Dedifferentiated amniotic fluid mesenchymal stem cell (primary cell): ENCODE results near the gene REPS1.
"Not testable (repeated sequence)": the region's sequence is repeated elsewhere in the genome, so short reads cannot be mapped to it uniquely, and the experiment has no call there.

Experiments
- DNase-seq: peaks from one replicate; pipeline ENCODE4 v3.0.0-alpha.2; 2016; ENCODE audit errors: extremely low spot score

Gene REPS1

GRCh38 chr6:138970856-138971425 lies 17.1 kb downstream of the REPS1 start:
- peak; percentile 43 for DNase-seq

- no peak for DNase-seq
Measured at GRCh38 chr6:138970159-138970558, 17.9 kb downstream of the REPS1 start.

- DNase-seq: no peak
Measured at GRCh38 chr6:138966870-138967269, 21.2 kb downstream of the REPS1 start.

GRCh38 chr6:138965971-138966370 lies 22.1 kb downstream of the REPS1 start:
- no peak for DNase-seq

GRCh38 chr6:138965291-138965874 lies 22.7 kb downstream of the REPS1 start:
- no peak for DNase-seq

GRCh38 chr6:138964012-138964411 lies 24.0 kb downstream of the REPS1 start:
- DNase-seq: no peak

GRCh38 chr6:138963531-138963930 lies 24.5 kb downstream of the REPS1 start:
- DNase-seq: no peak

- no peak for DNase-seq
Measured at GRCh38 chr6:138963119-138963518, 24.9 kb downstream of the REPS1 start.

- no peak for DNase-seq
Measured at GRCh38 chr6:138959521-138959920, 28.5 kb downstream of the REPS1 start.

- no peak for DNase-seq
Measured at GRCh38 chr6:138958595-138958994, 29.5 kb downstream of the REPS1 start.

- DNase-seq: no peak
Measured at GRCh38 chr6:138957903-138958302, 30.1 kb downstream of the REPS1 start.

- DNase-seq: peak; percentile 24
Measured at GRCh38 chr6:138957484-138957883, 30.6 kb downstream of the REPS1 start.

- no peak for DNase-seq
Measured at GRCh38 chr6:138956244-138956924, 31.7 kb downstream of the REPS1 start.

GRCh38 chr6:138955262-138955661 lies 32.8 kb downstream of the REPS1 start:
- no peak for DNase-seq

- no peak for DNase-seq
Measured at GRCh38 chr6:138953451-138953850, 34.6 kb downstream of the REPS1 start.

GRCh38 chr6:138948546-138949179 lies 39.4 kb downstream of the REPS1 start:
- no peak for DNase-seq

- DNase-seq: no peak
Measured at GRCh38 chr6:138948004-138948403, 40.0 kb downstream of the REPS1 start.

GRCh38 chr6:138945354-138945753 lies 42.7 kb downstream of the REPS1 start:
- DNase-seq: no peak

- DNase-seq: peak; percentile 33
Measured at GRCh38 chr6:138944412-138944811, 43.6 kb downstream of the REPS1 start.

- DNase-seq: no peak
Measured at GRCh38 chr6:138943089-138943625, 44.9 kb downstream of the REPS1 start.

- DNase-seq: not testable (repeated sequence)
Measured at GRCh38 chr6:138936873-138937272, 51.2 kb downstream of the REPS1 start.

GRCh38 chr6:138931660-138932059 lies 56.4 kb downstream of the REPS1 start:
- DNase-seq: no peak

- DNase-seq: no peak
Measured at GRCh38 chr6:138926579-138926978, 61.5 kb downstream of the REPS1 start.
